GM11168 (cell line): Measurements from ENCODE around the gene SYNGR2.

Source experiments
- in situ Hi-C: fragments of 300-500 bp; cut with MboI; formaldehyde crosslinking; loops from one replicate; pipeline ENCODE4 v1.12.0; 2022; ENCODE audit warnings: low sequenced_read_pairs; ENCODE audit not compliant: unreplicated experiment

Gene SYNGR2

DNA sequence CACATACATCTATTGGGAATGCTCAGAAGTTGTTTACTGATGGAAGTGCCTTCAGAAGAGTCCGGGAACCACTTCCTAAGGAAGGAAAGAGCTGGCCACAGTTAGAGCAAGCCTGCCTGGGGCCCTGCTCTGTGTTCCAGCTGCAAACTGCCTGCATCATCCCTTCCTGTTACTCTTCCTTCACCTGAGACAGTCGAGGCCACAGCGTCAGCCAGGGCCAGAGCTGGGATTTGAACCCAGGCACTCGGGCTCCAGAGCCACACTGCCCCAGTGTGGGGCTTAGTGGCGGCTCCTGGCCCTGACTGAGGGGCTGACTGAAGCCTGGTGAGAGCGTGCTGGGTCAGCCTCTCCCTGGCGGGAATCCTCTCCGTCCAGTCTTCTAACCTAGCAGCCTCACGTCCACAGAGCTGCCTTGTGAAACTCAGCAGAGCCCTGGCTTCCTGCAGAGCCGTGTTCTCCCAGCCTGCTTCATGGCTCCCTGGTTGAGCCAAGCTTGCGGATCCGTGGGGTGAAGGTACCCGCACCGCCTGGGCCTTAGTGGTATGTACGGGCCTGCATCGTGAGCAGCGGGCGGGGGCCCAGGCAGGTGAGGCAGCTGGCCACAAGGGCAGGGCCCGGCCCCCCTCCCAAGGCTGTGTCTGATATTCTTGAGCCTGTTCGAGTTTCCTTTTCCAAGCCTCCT, 26.8 kb upstream of the SYNGR2 start:
- in situ Hi-C loops: no loop called here

- in situ Hi-C loops: no loop called here
These were observed 26.1 kb upstream of the SYNGR2 start for GRCh38 chr17:78142119-78142861.

DNA sequence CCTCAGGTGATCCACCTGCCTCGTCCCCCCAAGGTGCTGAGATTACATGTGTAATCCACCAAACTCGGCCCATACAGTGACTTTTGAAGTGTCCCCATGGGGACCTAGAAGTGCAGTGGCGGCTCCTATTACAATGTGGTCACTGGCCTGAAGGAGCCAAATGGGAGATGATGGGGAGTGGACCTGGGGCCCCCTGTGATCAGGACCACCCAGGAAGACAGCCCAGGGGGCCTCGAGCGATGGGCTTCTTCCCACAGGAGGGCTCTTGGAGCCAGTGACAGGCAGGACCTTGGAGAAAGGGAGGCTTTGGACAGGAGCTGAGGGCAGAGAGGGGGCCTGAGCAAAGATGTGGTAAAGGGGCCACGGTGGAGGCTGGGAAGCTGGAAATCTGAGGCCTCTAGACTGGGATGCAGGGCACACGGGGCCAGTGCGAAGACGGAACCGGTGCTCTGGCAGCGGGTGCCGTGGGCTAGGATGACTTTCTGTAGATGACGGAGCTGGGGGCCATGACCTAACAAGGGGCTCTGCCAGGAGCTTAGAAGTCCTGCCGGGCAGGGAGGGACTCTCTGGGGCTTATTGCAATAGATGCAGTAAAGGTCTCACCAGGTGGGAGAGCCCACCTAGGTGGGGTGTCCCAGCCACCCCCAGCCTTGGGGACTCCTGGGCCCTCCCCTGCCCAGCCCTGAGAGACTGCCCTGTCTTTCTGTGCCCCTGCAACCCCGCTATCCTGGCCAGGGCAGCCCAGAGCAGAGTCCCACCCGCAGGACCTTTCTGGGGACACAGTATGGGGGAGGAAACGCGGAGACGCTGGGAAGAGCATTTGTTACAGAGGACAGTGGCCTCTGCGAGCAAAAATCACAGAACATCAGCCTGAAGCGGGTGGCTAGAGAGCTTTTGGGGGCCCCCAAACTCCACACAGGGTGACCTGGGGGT, 24.9 kb upstream of the SYNGR2 start:
- in situ Hi-C loops: no loop called here

DNA sequence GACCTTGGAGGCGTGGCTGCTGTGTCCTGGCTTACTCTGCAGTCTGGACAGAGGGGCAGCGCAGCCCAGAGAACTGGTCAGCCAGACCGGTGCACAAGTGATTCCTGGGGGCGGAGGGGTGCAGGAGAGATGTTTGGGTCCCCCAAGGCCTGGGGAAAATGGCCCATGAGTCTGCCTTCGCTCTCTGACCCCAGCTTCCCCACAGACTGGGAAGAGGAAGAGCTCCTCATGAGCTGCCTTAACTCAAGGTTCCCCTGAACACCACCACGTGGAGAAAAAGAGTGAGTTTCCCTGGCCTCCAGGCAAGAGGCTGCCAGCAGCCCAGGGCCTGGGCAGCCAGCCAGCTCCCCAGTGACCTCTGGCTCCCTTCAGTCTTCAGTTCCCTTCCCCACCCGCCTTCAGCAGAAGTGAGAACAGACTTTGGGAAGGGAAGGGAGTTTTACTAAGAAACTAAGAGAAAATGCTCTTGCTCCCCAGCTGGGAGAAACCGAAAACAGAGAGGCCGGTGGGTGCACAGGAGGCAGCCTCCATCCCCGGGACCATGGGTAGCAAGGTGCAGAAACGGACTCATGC, 24.1 kb upstream of the SYNGR2 start:
- in situ Hi-C loops: no loop called here

GRCh38 chr17:78144736-78145641, 23.4 kb upstream of the SYNGR2 start:
- in situ Hi-C loops: no loop called here

- in situ Hi-C loops: no loop called here
These were observed 21.9 kb upstream of the SYNGR2 start for GRCh38 chr17:78146471-78146869.

- in situ Hi-C loops: no loop called here
These were observed 21.5 kb upstream of the SYNGR2 start for GRCh38 chr17:78146881-78147280.

GRCh38 chr17:78147315-78147998, 20.9 kb upstream of the SYNGR2 start:
- in situ Hi-C loops: no loop called here

- in situ Hi-C loops: no loop called here
These were observed 19.9 kb upstream of the SYNGR2 start for GRCh38 chr17:78148286-78149016.

- in situ Hi-C loops: no loop called here
These were observed 16.8 kb upstream of the SYNGR2 start for GRCh38 chr17:78151514-78152008.

- in situ Hi-C loops: no loop called here
These were observed 13.2 kb upstream of the SYNGR2 start for GRCh38 chr17:78154903-78155811.

DNA sequence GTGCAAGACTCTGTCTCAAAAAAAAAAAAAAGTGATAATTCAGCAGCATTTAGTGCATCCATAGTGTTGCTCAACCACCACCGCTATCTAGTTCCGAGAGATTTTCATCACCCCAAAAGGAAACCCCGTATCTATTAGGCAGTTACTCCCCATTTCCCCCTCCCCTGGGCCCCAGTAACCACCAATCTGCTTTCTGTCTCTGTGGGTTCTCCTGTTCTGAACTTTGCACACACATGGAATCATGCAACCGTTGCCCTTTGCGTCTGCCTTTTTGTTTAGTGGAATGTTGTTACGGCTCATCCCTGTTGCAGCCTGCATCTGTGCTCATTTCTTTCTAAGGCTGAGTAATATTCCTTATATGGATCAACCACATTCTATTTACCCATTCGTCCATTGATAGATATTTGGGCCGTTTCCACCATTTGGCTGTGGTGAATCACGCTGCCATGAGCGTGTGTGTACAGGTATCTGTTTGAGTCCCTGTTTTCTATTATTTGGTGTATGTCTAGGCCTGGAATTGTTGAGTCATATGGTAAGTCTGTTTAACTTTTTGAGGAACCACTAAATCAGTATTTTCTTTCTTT, 8.7 kb upstream of the SYNGR2 start:
- in situ Hi-C loops: no loop called here

- in situ Hi-C loops: no loop called here
These were observed 4.3 kb upstream of the SYNGR2 start for GRCh38 chr17:78163881-78164747.

DNA sequence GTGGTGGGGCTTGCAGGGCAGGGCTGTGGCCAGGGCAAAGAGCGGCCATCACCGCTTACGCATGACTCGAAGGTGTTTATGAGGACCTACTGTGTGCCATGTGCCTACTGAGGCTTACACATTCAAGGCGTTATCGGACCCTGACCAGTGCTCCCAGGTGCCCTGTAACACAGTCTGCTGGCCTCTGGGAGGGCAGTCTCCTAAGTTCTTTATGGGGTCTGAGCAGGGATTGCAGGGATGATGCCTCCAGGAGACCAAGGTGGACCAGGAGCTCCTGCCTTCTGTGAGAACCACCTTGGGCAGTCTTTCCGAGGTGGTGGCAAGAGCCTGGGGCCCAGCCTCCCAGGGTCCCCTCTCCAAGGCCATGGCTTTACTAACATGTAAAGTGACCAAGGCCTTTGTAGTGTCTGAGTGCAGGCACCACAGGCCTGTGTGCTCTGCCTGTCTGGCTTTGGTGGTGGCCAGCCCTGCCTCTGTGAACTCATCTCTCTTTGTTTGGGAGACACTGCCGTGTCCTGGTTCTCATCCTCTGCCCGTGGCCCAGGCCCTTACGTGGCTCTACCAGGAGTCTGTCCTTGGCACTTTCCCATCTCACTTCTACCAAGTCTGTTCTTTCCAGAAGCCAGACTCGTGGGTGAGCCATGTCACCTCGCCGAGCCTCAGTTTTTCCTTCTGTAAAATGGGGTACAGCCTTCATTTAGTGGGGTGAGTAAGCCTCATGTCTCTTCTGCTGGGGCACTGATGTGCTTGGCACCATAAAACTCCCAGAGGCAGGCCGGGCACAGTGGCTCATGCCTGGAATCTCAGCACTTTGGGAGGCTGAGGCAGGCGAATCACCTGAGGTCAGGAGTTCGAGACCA, 3.4 kb upstream of the SYNGR2 start:
- in situ Hi-C loops: no loop called here

- in situ Hi-C loops: no loop called here
These were observed 2.0 kb upstream of the SYNGR2 start for GRCh38 chr17:78166416-78166815.
